IMR-90 (cell line): Measurements from ENCODE around the gene BMPER. TPM values are rescaled to one million over a fixed set of nuclear protein-coding genes. Genes with fewer than 3 reads are reported as not detected.

Experiments used
- ATAC-seq: fragments of 200-7000 bp; cut with Tn5 transposase; 2 replicates; pipeline ENCODE4 v1.9.1; 2020; ENCODE audit warnings: low read depth, mild to moderate bottlenecking, moderate library complexity
- BruUV-seq: library from RNA; stranded (reverse); fragments of 400-500 nt; replicated peaks from 2 replicates; lab custom pipeline; 2021; lab: Mats Ljungman, UMichigan
- CTCF ChIA-PET: fragments of 300-600 bp; formaldehyde crosslinking; extraction: SDS; loops from one replicate; lab custom pipeline; 2021; ENCODE audit warnings: antibody characterized with exemption; lab: Yijun Ruan, JAX
- POLR2A ChIA-PET: fragments of 300-600 bp; sonication (Branson Sonifier 250); formaldehyde crosslinking; loops from one replicate; lab custom pipeline; 2022; ENCODE audit warnings: antibody characterized with exemption; ENCODE audit not compliant: unreplicated experiment; lab: Charles Lee
- DNase-seq: peaks from one replicate; pipeline ENCODE4 v3.0.0; 2013
- H2AFZ ChIP-seq: replicated peaks from 2 replicates; pipeline ENCODE3; 2013; ENCODE audit warnings: low read length, mild to moderate bottlenecking; ENCODE audit not compliant: poor library complexity
- H2AK5ac ChIP-seq: 2 replicates; pipeline ENCODE4 v1.6.1; 2013; ENCODE audit warnings: low read depth, low read length, inconsistent platforms
- H2AK9ac ChIP-seq: replicated peaks from 2 replicates; pipeline ENCODE3; 2013; ENCODE audit warnings: mild to moderate bottlenecking, low read depth, low read length, moderate library complexity; ENCODE audit not compliant: poor library complexity
- H2BK120ac ChIP-seq: 2 replicates; pipeline ENCODE4 v1.6.1; 2013; ENCODE audit warnings: low read depth, low read length, inconsistent platforms
- H2BK15ac ChIP-seq: 3 replicates; pipeline ENCODE4 v1.6.1; 2013; ENCODE audit warnings: low read depth, low read length, inconsistent platforms
- H2BK20ac ChIP-seq: 2 replicates; pipeline ENCODE4 v1.6.1; 2013; ENCODE audit warnings: low read depth, mild to moderate bottlenecking, inconsistent platforms, low read length, moderate library complexity
- H2BK5ac ChIP-seq: 2 replicates; pipeline ENCODE4 v1.6.1; 2013; ENCODE audit warnings: mild to moderate bottlenecking, low read depth, low read length, inconsistent platforms; ENCODE audit not compliant: poor library complexity, severe bottlenecking
- H3K14ac ChIP-seq: replicated peaks from 2 replicates; pipeline ENCODE4 v1.6.1; 2013; ENCODE audit warnings: low read depth, low read length, inconsistent platforms
- H3K18ac ChIP-seq: 2 replicates; pipeline ENCODE4 v1.6.1; 2013; ENCODE audit warnings: low read depth, low read length, control low read depth
- H3K23ac ChIP-seq: 2 replicates; pipeline ENCODE4 v1.6.1; 2013; ENCODE audit warnings: low read depth, low read length, inconsistent platforms
- H3K27ac ChIP-seq: 2 replicates; pipeline ENCODE4 v1.5.1; 2013; ENCODE audit warnings: mild to moderate bottlenecking, control low read depth, low read length; ENCODE audit not compliant: insufficient read depth
- H3K27me3 ChIP-seq: 2 replicates; pipeline ENCODE4 v1.6.1; 2013; ENCODE audit warnings: low read length; ENCODE audit not compliant: control insufficient read depth, insufficient read depth
- H3K36me3 ChIP-seq: 2 replicates; pipeline ENCODE4 v1.6.1; 2013; ENCODE audit warnings: low read length, mixed read lengths; ENCODE audit not compliant: control insufficient read depth, insufficient read depth
- H3K4ac ChIP-seq: 2 replicates; pipeline ENCODE4 v1.6.1; 2013; ENCODE audit warnings: low read depth, low read length, inconsistent platforms
- H3K4me1 ChIP-seq: 2 replicates; pipeline ENCODE4 v1.6.1; 2013; ENCODE audit warnings: low read length, mixed read lengths; ENCODE audit not compliant: control insufficient read depth, insufficient read depth
- H3K4me2 ChIP-seq: 2 replicates; pipeline ENCODE4 v1.6.1; 2013; ENCODE audit warnings: low read depth, mild to moderate bottlenecking, control low read depth, low read length, moderate library complexity
- H3K4me3 ChIP-seq: 2 replicates; pipeline ENCODE4 v1.5.1; 2013; ENCODE audit warnings: low read depth, mild to moderate bottlenecking, control low read depth, low read length, moderate library complexity; ENCODE audit not compliant: insufficient read depth
- H3K56ac ChIP-seq: 2 replicates; pipeline ENCODE4 v1.6.1; 2013; ENCODE audit warnings: low read length, inconsistent platforms; ENCODE audit not compliant: insufficient read depth; ENCODE audit errors: extremely low read depth
- H3K79me1 ChIP-seq, 2 experiments: 2 replicates each; pipeline ENCODE4 v1.6.1; 2013; ENCODE audit warnings: low read length in 2 of 2, inconsistent platforms in 1 of 2, low read depth in 1 of 2
- H3K9ac ChIP-seq: 2 replicates; pipeline ENCODE4 v1.6.1; 2013; ENCODE audit warnings: low read depth, low read length, control low read depth
- H3K9me1 ChIP-seq: 2 replicates; pipeline ENCODE4 v1.6.1; 2013; ENCODE audit warnings: low read length, inconsistent platforms; ENCODE audit not compliant: insufficient read depth
- H3K9me3 ChIP-seq: 2 replicates; pipeline ENCODE4 v1.6.1; 2013; ENCODE audit warnings: low read length; ENCODE audit not compliant: control insufficient read depth, insufficient read depth
- H4K20me1 ChIP-seq: 2 replicates; pipeline ENCODE4 v1.6.1; 2013; ENCODE audit warnings: low read length, inconsistent platforms; ENCODE audit not compliant: insufficient read depth
- H4K5ac ChIP-seq: 2 replicates; pipeline ENCODE4 v1.6.1; 2013; ENCODE audit warnings: mild to moderate bottlenecking, low read depth, low read length, control low read depth
- H4K8ac ChIP-seq, 2 experiments: 2 replicates each; pipeline ENCODE4 v1.6.1; 2013; ENCODE audit warnings: low read depth in 2 of 2, low read length in 2 of 2, control low read depth in 1 of 2, inconsistent platforms in 1 of 2
- H4K91ac ChIP-seq: 2 replicates; pipeline ENCODE4 v1.6.1; 2013; ENCODE audit warnings: low read depth, low read length, inconsistent platforms; ENCODE audit not compliant: insufficient read depth
- CTCF ChIP-seq: conservative IDR thresholded peaks from 2 replicates; pipeline ENCODE4 v1.5.1; 2012; ENCODE audit warnings: mild to moderate bottlenecking, low read depth, low read length, improper control_type of control experiment
- RCOR1 ChIP-seq: IDR thresholded peaks from 2 replicates; pipeline ENCODE4 v1.6.1; 2012; ENCODE audit warnings: mild to moderate bottlenecking, low read length, improper control_type of control experiment; ENCODE audit not compliant: insufficient replicate concordance
- WGBS, 2 experiments: methylation state at CpG; one replicate each; pipeline versions ENCODE4 v1.1.5 to v1.1.7; 2013; ENCODE audit warnings: missing lambda C conversion rate in 2 of 2; ENCODE audit not compliant: insufficient read length in 1 of 2; ENCODE audit errors: extremely low coverage in 2 of 2; 5-methylcytosine and 5-hydroxymethylcytosine counted together
- dilution Hi-C: fragments of 300-500 bp; cut with HindIII; formaldehyde crosslinking; loops from one replicate; pipeline ENCODE4 v1.14.3; 2018; ENCODE audit warnings: low sequenced_read_pairs; ENCODE audit not compliant: unreplicated experiment
- in situ Hi-C: fragments of 300-500 bp; cut with MboI; formaldehyde crosslinking; loops from 3 replicates; pipeline ENCODE4 v1.14.3; 2019; ENCODE audit warnings: low sequenced_read_pairs, inconsistent platforms, mixed read lengths
- intact Hi-C: fragments of 100-400 bp; cut with micrococcal nuclease; formaldehyde crosslinking; loops from 2 replicates; pipeline ENCODE4 v1.10.0; 2022
- polyA plus RNA-seq, 3 experiments: library from polyadenylated mRNA; depleted of rRNA; stranded (reverse); fragments of >200 nt; gene quantifications; 2 replicates each; pipeline ENCODE4 v1.2.3, GENCODE V29; 2012; ENCODE audit warnings: low replicate concordance in 1 of 3
- total RNA-seq: library from RNA; depleted of rRNA; stranded (reverse); fragments of >200 nt; gene quantifications from 2 replicates; pipeline ENCODE4 v1.2.3, GENCODE V29; 2012

BMPER gene
- total and polyA plus RNA-seq, 2 of the 4 experiments (the other 2 are of a cell fraction): 6.2 to 7.9 TPM

GRCh38 chr7:34184466-34184865 is 279.1 kb downstream of the BMPER start:
- Histone ChIP-seq H3K9ac (no peak overlapping the region), H4K91ac (no peak overlapping the region), H3K9me3 (no peaks in the 10 kb centered on the region), H3K56ac (no peak overlapping the region), H3K14ac (no peak overlapping the region), H3K4me3 (no peak overlapping the region), H2AK5ac (no peak overlapping the region), H3K36me3 (no peaks in the 10 kb centered on the region), H2AK9ac (no peak overlapping the region), H3K4ac (no peak overlapping the region), H4K5ac (no peak overlapping the region), H2BK5ac (no peak overlapping the region), H4K20me1 (no peaks in the 10 kb centered on the region), H3K79me1 (no peaks in the 10 kb centered on the region), H2BK20ac (no peak overlapping the region), H2BK120ac (no peak overlapping the region), H2BK15ac (no peak overlapping the region), H3K27ac (no peak overlapping the region), H4K8ac (no peak overlapping the region), H3K18ac (no peak overlapping the region), H3K4me1 (peaks cover 3% of the 10 kb centered on the region; the same call in 1 of the 2 replicates), H2AFZ (no peak overlapping the region), H3K27me3 (no peaks in the 10 kb centered on the region; the same call in 1 of the 2 replicates), H3K4me2 (no peak overlapping the region), H3K9me1 (no peaks in the 10 kb centered on the region; the same call in 1 of the 2 replicates), H3K23ac (no peak overlapping the region)
- no peak for TF ChIP-seq RCOR1
- TF ChIP-seq CTCF: 0 out of 2 replicates have a peak, but pooled peaks have one; percentile 14
- ATAC-seq: peak; percentile 75
- dilution Hi-C loops: no loop called here
- ChIA-PET CTCF (interaction anchor here (0.5 kb wide), 1 partner anchor 743 kb away, joined by 5 read pairs; no protein-coding TSS in a partner anchor), POLR2A (no interaction called here)
- peak; percentile 53 for DNase-seq
- WGBS, 2 experiments: no CpG with 5 or more reads among the region's 1 CpG
- no TSS peak for BruUV-seq
- in situ Hi-C loops: no loop called here
- intact Hi-C loops: no loop called here
